ENCODE data around the gene ARRDC2.

Gene ARRDC2

GRCh38 chr19:17988161-17988560 is 19.8 kb upstream of the ARRDC2 start:
- no peak for DNase-seq (ENCODE audit: extremely low spot score)
- CTCF ChIA-PET = interaction anchor here (0.6 kb wide), 1 partner anchor 472 kb away, joined by 3 read pairs; no protein-coding TSS in a partner anchor
- TF ChIP-seq TARDBP (IDR thresholded peaks at IDR 0.05) = no peak
- TF ChIP-seq ZNF384 (IDR thresholded peaks at IDR 0.05) = no peak
- no peak for TF ChIP-seq BHLHE40 (IDR thresholded peaks at IDR 0.05; ENCODE audit: borderline replicate concordance)
- no peak for TF ChIP-seq SUZ12 (IDR thresholded peaks at IDR 0.05)
- TF ChIP-seq NFRKB (IDR thresholded peaks at IDR 0.05) = no peak
- no peak for TF ChIP-seq CTBP1 (IDR thresholded peaks at IDR 0.05; ENCODE audit: borderline replicate concordance)
- TF ChIP-seq FOXM1 (IDR thresholded peaks at IDR 0.05; ENCODE audit: borderline replicate concordance) = no peak
- TF ChIP-seq ELF4 (IDR thresholded peaks at IDR 0.05) = no peak
- no peak for TF ChIP-seq L3MBTL2 (conservative IDR thresholded peaks at IDR 0.05)
- TF ChIP-seq SP1 (IDR thresholded peaks at IDR 0.05) = no peak
- no peak for TF ChIP-seq FOXA1 (IDR thresholded peaks at IDR 0.05)
- TF ChIP-seq FOXK2 (IDR thresholded peaks at IDR 0.05) = no peak
- no peak for TF ChIP-seq HDGF (IDR thresholded peaks at IDR 0.05; ENCODE audit: borderline replicate concordance)
- POLR2A ChIA-PET = no interaction called here

- ChIA-PET CTCF (no interaction called here), POLR2A (no interaction called here)
- DNase-seq (ENCODE audit: extremely low spot score) = no peak
- no peak for TF ChIP-seq FOXA1 (IDR thresholded peaks at IDR 0.05)
- no peak for TF ChIP-seq CTBP1 (IDR thresholded peaks at IDR 0.05; ENCODE audit: borderline replicate concordance)
- TF ChIP-seq ZNF384 (IDR thresholded peaks at IDR 0.05) = no peak
- no peak for TF ChIP-seq ELF4 (IDR thresholded peaks at IDR 0.05)
- no peak for TF ChIP-seq FOXK2 (IDR thresholded peaks at IDR 0.05)
- no peak for TF ChIP-seq LEF1 (IDR thresholded peaks at IDR 0.05; ENCODE audit: borderline replicate concordance)
- no peak for TF ChIP-seq HDGF (IDR thresholded peaks at IDR 0.05; ENCODE audit: borderline replicate concordance)
- TF ChIP-seq TARDBP (IDR thresholded peaks at IDR 0.05) = no peak
- TF ChIP-seq L3MBTL2 (conservative IDR thresholded peaks at IDR 0.05) = no peak
- no peak for TF ChIP-seq ARNT (IDR thresholded peaks at IDR 0.05)
- no peak for TF ChIP-seq SUZ12 (IDR thresholded peaks at IDR 0.05)
- TF ChIP-seq BHLHE40 (IDR thresholded peaks at IDR 0.05; ENCODE audit: borderline replicate concordance) = no peak
- TF ChIP-seq PKNOX1 (IDR thresholded peaks at IDR 0.05) = no peak
- TF ChIP-seq NFRKB (IDR thresholded peaks at IDR 0.05) = no peak
- no peak for TF ChIP-seq SP1 (IDR thresholded peaks at IDR 0.05)
- no peak for TF ChIP-seq FOXM1 (IDR thresholded peaks at IDR 0.05; ENCODE audit: borderline replicate concordance)
Observed at GRCh38 chr19:17989425-17990094, 18.4 kb upstream of the ARRDC2 start.

GRCh38 chr19:17993076-17993813 is 14.7 kb upstream of the ARRDC2 start:
- POLR2A ChIA-PET = no interaction called here
- no peak for DNase-seq (ENCODE audit: extremely low spot score)
- TF ChIP-seq CTBP1 (IDR thresholded peaks at IDR 0.05; ENCODE audit: borderline replicate concordance) (no peak), FOXA1 (IDR thresholded peaks at IDR 0.05) (no peak), ELF4 (IDR thresholded peaks at IDR 0.05) (no peak), FOXM1 (IDR thresholded peaks at IDR 0.05; ENCODE audit: borderline replicate concordance) (no peak), PKNOX1 (IDR thresholded peaks at IDR 0.05) (no peak), BHLHE40 (IDR thresholded peaks at IDR 0.05; ENCODE audit: borderline replicate concordance) (no peak), TARDBP (IDR thresholded peaks at IDR 0.05) (no peak), HDGF (IDR thresholded peaks at IDR 0.05; ENCODE audit: borderline replicate concordance) (no peak), ZNF384 (IDR thresholded peaks at IDR 0.05) (no peak), ARNT (IDR thresholded peaks at IDR 0.05) (no peak), FOXK2 (IDR thresholded peaks at IDR 0.05) (no peak), SP1 (IDR thresholded peaks at IDR 0.05) (no peak), NFRKB (IDR thresholded peaks at IDR 0.05) (no peak), LEF1 (IDR thresholded peaks at IDR 0.05; ENCODE audit: borderline replicate concordance) (no peak)
- CTCF ChIA-PET = interaction anchor here (5.7 kb wide), 1 partner anchor 56 kb away, joined by 44 read pairs; no protein-coding TSS in a partner anchor

- POLR2A ChIA-PET = no interaction called here
- CTCF ChIA-PET = interaction anchor here (0.5 to 5.7 kb wide), 6 partner anchors 26 to 126 kb away, joined by 3 to 44 read pairs (median 6); no protein-coding TSS in a partner anchor
- TF ChIP-seq PKNOX1 (IDR thresholded peaks at IDR 0.05) (no peak), SP1 (IDR thresholded peaks at IDR 0.05) (no peak), NFRKB (IDR thresholded peaks at IDR 0.05) (no peak), ZNF384 (IDR thresholded peaks at IDR 0.05) (no peak)
- peak; percentile 90 for DNase-seq (ENCODE audit: extremely low spot score)
Observed at GRCh38 chr19:17996826-17997316, 11.1 kb upstream of the ARRDC2 start.

GRCh38 chr19:17997969-17998826 is 9.8 kb upstream of the ARRDC2 start:
- ChIA-PET POLR2A (interaction anchor here (1.3 kb wide), 1 partner anchor 62 kb away, joined by 4 read pairs; no protein-coding TSS in a partner anchor), CTCF (interaction anchor here (0.6 to 5.7 kb wide), 7 partner anchors 21 to 256 kb away, joined by 3 to 44 read pairs (median 4); partner anchors contain the start of gene CCDC124)
- TF ChIP-seq SP1 (IDR thresholded peaks at IDR 0.05) (no peak), FOXM1 (IDR thresholded peaks at IDR 0.05; ENCODE audit: borderline replicate concordance) (no peak), PKNOX1 (IDR thresholded peaks at IDR 0.05) (no peak), ELF4 (IDR thresholded peaks at IDR 0.05) (no peak), HDGF (IDR thresholded peaks at IDR 0.05; ENCODE audit: borderline replicate concordance) (no peak), SUZ12 (IDR thresholded peaks at IDR 0.05) (no peak), CTBP1 (IDR thresholded peaks at IDR 0.05; ENCODE audit: borderline replicate concordance) (no peak), L3MBTL2 (conservative IDR thresholded peaks at IDR 0.05) (no peak), NFRKB (IDR thresholded peaks at IDR 0.05) (no peak), LEF1 (IDR thresholded peaks at IDR 0.05; ENCODE audit: borderline replicate concordance) (no peak), FOXK2 (IDR thresholded peaks at IDR 0.05) (no peak), ARNT (IDR thresholded peaks at IDR 0.05) (no peak), BHLHE40 (IDR thresholded peaks at IDR 0.05; ENCODE audit: borderline replicate concordance) (no peak), ZNF384 (IDR thresholded peaks at IDR 0.05) (no peak), TARDBP (IDR thresholded peaks at IDR 0.05) (no peak), FOXA1 (IDR thresholded peaks at IDR 0.05) (no peak)
- DNase-seq (ENCODE audit: extremely low spot score) = peak; percentile 31

All from HEK293T (cell line).